Caki2 (cell line): ENCODE measurements around the gene IRF8. TPM values are rescaled to one million over a fixed set of nuclear protein-coding genes. Genes with fewer than 3 reads are reported as not detected.
"Not testable (repeated sequence)": the region's sequence is repeated elsewhere in the genome, so short reads cannot be mapped to it uniquely, and the experiment has no call there.

Source experiments
- DNase-seq: peaks from one replicate; pipeline ENCODE4 v3.0.0-alpha.2; 2015; ENCODE audit warnings: low read depth
- in situ Hi-C: cut with HindIII; loops from 2 replicates; pipeline ENCODE4 v1.10.0; 2016; ENCODE audit warnings: low sequenced_read_pairs, low pct_unique_long_range_greater_than_20kb, mixed read lengths
- total RNA-seq: library from RNA; depleted of rRNA; stranded (reverse); fragments of >200 nt; shearing (Covaris generic); gene quantifications from 2 replicates; pipeline ENCODE4 v1.2.3, GENCODE V29; 2014; ENCODE audit warnings: low replicate concordance

The IRF8 gene
- total RNA-seq, 1 experiment from 2014 or later, result 5.4 TPM

DNA sequence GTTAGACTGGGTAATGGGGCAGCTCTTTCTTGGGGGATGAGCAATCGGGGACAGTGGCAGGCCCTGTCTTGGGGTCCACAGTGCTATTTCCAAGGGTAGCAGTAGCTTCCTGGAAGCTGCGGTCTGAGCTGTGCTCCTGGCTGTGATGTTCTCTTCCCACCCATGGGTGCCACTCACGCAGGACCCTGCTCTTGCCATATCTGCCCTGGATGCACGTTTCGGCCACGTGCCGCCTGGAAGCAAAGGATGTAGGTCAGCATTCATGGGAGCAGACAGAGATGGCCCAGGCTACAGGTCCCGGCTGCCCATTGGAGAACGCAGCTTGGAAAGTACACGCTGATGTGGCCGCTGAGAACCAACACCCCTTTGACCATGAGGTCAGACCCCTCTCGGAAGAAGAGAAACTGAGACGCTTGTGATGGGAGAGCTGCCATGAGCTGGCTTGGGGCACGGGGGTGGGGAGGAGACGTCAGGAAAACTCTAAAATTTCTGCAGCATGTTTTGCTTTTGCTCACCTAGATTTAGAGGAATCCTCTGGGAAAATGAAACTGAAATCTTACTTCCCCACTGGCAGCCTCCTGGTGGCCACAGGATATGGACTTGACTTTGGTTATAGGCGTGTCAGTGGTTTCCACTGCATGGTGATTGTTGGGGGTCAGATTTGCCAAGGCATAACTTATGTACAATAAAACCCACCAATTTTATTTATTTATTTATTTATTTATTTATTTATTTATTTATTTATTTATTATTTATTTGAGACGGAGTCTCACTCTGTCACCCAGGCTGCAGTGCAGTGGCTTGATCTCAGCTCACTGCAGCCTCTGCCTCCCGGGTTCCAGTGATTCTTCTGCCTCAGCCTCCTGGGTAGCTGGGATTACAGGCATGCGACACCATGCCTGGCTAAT, 36.2 kb upstream of the IRF8 start:
- DNase-seq, result no peak
- in situ Hi-C loops, result no loop called here

DNA sequence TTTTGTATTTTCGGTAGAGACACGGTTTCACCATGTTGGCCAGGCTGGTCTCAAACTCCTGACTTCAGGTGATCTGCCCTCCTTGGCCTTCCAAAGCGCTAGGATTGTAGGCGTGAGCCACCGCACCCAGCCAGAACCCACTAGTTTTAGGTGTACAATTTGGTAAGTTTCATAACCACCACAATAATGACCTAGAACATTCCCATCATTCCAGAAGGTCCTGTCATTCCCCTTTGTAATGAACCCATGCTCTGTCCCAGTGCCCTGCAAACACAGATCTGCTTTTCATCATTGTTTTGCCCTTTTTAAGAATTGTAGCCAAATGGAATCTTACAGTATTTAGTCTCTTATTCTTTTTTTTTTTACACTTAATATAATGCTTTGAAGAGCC, 35.6 kb upstream of the IRF8 start:
- DNase-seq, result no peak
- in situ Hi-C loops, result no loop called here

DNA sequence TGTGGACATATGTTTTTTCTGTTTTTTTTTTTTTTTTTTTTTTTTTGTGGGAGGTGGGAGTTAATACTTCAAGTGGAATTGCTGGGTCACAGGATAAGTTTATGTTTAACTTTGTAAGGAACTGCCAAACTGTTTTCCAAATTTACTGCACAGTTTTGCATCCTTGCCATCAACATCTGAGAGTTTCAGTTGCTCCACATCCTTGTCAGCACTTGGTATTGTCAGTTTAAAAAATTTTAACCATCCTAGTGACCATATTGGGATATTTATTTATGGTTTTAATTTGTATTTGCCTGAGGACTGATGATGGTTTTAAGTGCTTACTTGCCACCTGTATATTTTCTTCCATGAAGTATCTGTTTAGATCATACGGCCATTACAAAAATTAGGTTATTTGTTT, 34.0 kb upstream of the IRF8 start:
- no peak for DNase-seq
- in situ Hi-C loops, result no loop called here

DNA sequence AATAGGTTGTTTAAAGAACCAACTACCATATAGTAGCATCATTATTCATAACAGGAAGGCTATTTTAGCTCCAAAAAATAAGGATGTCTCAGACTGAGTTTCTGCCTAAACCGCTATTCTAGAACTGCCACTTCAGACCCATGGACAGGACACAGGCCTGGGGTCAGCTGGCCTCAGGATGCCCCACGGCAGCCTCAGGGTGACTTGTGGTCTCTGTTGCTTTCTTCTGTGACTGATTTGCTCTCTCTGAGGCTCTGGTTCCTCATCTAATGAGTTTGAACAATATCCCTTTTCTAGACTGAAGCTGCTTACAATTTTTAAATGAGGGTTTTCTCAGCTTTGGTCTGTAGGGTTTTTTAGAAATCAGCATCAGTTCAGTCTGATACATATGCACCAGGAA, 31.8 kb upstream of the IRF8 start:
- in situ Hi-C loops, result no loop called here

DNA sequence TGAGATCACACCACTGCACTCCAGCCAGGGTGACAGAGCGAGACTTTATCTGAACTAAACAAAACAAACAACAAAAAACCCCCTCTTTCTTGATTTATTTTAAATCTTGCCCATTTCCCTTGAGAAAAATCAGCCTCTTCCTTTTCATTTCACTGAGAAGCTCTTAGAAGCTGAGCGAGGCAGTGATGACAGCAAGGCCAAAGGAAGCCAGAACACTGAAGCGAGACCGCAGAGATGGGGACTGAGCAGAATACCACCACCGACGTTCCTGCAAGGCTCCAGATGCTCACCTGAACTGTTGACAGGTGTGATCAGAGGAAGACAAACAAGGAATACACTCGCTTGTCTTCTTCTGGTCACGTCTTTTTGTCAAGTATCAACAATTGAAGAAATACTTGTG, 30.5 kb upstream of the IRF8 start:
- no peak for DNase-seq
- in situ Hi-C loops, result no loop called here

More for the DNA sequence above, 31.8 kb upstream of the IRF8 start:
- DNase-seq, result no peak

DNA sequence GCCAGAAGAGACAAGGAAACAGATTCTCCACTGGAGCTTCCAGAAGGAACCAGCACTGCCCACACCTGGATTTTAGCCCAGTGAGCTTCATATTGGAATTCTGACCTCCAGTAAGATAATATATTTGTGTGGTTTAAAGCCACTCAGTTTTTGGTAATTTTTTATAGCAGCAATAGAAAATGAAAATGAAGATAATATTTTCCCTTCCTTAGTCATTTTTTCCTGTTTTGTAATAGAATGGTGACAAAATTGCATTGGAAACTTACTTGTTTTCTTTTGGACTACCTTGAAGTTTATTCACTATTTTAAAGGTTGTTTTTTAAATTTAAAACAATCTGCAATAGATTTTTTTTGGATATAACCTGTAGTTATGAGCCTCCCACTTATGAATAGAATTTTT, 29.8 kb upstream of the IRF8 start:
- no peak for DNase-seq
- in situ Hi-C loops, result no loop called here

DNA sequence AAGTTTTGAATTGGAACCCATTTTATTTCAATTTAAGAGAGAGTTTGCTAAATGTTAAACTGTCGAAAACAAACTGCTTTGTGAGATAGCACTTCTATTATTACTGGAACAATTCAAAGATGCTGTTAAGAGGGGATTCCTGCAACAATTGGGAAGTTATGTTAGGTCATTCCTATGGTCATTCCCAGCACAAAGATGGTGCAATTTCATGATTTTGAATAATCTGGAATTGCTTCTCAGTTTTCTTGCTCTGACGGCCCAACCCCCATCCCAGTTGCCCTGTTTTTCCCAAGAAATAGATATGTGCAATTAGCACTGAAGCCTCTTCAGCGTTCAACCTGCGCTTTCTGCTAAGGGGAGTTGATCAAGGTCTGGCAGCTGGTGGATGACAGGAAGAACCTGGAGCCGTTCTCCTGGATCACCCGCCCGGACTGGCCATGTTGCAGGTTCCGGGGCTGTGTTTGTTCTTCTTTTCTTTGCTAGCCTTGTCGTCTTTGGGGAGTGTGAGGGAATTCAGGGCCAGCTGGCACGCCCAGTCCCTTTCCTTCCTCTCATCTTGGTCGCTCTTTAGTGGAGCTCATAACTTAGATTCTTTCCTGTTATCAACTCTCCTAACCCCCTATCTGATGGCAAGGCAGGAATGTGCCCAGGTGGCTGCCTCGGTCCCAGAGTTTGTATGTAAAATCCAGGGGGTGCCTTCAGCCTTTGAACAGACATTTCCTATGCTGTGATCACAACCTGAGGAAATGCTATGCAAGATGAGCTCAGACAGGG, 29.0 kb upstream of the IRF8 start:
- in situ Hi-C loops, result no loop called here
- DNase-seq, result no peak

DNA sequence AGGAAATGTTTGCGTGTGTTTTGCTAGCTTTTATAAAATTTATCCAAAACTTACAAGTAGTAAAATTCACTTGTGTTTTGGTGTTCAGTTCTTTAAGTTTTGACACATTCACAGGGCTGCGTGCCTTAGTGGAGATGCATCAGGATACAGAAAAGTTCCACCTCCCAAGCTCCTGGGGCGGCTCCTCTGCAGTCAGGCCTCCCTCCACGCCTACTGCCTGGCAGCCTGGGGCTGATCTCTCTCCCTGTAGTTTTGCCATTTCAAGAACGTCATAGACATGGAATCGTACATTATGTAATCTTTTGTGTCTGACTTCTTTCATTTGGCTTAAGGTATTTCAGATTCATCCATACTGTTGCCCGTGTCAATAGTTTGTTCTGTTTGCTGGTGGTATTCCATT, 27.2 kb upstream of the IRF8 start:
- DNase-seq, result no peak
- in situ Hi-C loops, result no loop called here

DNA sequence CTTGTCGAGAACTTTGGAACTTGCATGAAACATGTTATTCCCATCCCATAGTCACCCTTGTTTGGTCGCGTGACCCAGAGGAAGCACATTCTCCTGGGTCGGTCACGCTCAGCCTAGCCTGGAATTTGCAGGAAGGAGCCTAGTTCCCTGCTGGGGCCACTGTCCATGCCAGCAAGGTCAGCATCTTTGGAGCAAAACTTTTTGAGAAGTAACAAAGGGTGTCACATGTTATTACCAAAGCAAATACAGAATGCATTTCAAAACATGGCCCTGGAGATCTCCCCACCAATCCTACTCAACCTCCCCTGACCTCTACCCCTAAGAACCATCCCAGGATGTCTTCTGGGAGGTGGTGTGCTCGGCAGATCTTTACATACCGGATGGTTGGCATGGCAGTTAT, 26.2 kb upstream of the IRF8 start:
- DNase-seq, result no peak
- in situ Hi-C loops, result no loop called here

DNA sequence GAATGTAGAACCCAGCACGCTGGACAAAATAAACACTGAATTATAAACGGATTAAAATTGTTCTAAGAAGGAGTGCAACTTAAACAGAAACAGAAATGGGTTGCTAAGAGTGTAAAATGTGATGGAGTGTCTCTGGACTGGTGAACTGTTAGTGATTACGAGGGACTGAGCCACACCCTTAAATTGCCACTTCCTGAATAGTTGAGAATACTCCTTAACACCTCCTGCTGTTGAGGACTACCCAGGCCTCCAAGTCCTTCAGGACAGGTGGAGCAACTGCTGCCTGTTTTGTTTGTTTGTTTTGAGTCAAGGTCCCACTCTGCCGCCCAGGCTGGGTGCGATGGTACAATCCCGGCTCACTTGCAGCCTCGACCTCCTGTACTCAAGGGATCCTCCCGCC, 25.8 kb upstream of the IRF8 start:
- no peak for DNase-seq
- in situ Hi-C loops, result no loop called here

DNA sequence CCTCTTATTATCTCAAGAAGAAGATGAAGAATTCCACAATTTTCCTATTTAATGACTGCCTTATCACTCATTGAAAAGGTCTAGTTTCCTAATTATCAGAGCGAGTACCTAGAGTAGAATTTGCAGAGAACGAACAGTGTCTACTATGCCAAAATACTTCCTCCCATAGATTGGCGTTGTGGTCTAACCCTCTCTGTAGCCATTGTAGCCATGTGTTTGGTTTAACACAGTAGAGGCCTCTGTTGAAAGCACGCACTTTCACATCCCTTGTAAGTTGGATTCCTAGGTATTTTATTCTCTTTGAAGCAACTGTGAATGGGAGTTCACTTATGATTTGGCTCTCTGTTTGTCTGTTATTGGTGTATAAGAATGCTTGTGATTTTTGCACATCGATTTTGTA, 24.9 kb upstream of the IRF8 start:
- in situ Hi-C loops, DNase-seq: not testable (repeated sequence)

DNA sequence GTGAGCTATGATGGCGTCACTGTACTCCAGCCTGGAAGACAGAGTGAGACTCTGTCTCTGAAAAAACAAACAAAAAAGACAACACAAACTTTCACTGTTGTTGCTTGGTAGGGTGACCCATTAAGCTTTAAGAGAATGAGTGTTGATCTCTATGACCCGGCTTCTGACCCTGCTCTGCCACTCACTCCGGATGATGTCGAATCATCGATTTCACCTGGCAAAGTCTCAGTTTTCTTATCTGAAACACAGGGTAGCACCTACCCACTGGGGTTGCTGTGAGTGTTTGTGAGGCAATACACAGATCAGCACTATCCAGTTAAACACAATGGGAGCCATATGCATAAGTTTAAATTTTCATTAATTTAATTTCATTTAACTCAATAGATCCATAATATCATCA, 20.6 kb upstream of the IRF8 start:
- no peak for DNase-seq
- in situ Hi-C loops, result no loop called here

DNA sequence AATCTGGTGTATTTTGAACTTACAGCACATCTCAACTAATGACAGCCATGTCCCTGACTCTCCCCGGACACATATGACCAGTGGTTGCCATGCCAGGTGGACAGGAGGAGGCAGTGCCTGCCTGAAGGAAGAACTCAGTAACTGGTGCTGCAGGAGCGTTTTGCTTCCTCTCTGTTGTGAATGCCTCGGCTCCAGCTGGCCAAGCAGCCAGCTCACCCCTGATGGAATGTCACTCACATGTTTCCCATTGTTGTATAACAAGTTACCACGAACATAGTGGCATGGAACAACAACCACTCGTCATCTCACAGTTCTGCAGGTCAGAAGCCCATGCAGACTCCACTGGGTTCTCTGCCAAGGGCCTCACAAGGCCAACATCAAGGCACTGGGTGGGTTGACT, 20.1 kb upstream of the IRF8 start:
- in situ Hi-C loops, result no loop called here
- DNase-seq, result peak; percentile 77

DNA sequence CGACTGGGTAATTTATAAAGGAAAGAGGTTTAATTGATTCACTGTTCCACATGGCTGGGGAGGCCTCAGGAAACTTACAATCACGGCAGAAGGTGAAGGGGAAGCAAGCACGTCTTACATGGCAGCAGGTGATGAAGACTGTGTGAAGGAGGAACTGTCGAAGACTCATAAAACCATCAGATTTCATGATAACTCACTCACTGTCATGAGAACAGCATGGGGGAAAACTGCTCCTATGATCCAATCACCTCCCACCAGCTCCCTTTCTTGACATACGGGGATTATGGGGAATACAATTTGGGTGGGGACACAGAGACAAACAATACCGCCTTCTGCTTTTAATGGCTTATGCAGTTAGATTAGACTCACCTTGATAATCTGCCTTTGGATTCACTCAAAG, 19.4 kb upstream of the IRF8 start:
- in situ Hi-C loops, result no loop called here

DNA sequence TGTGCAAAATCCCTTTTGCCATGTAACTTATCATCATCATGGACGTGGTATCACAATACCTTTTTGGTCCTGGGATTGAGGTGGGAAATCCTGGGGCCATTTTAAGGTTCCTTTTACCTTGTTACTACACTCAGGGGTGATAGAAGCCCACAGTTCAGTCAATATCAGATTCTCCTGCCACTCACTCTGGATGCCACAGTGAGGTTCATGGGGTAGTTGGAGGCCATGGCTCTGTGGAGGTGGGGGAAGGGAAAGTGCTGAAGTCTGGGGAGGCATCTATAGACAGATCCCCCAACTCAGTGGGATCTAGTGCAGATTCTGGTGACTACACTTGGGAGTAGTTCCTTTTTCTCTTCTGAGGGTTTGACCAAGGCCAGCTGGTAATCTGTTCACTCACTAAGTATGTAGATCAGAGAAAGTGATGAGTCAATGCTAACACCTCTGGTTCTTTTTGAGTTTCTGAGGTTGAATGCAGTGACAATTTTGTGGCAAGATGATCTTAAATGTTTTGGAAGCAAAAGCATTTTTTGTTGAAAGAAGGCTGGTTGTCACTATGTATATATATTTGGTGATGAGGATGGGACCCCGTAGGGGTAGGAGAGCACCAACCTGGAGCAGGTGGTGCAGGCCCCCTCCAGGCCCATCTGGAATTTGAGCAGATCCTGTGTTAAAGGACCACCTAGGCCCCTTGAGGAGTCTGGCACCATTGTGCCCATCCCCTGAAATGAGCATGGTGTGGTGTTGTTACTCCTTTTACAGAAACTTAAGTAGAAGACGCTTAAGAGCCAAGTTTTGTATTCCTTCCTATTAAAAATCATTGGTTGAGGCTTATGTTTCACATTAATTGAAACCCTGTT, 18.8 kb upstream of the IRF8 start:
- no peak for DNase-seq
- in situ Hi-C loops, result no loop called here

More for the DNA sequence above, 19.4 kb upstream of the IRF8 start:
- no peak for DNase-seq

DNA sequence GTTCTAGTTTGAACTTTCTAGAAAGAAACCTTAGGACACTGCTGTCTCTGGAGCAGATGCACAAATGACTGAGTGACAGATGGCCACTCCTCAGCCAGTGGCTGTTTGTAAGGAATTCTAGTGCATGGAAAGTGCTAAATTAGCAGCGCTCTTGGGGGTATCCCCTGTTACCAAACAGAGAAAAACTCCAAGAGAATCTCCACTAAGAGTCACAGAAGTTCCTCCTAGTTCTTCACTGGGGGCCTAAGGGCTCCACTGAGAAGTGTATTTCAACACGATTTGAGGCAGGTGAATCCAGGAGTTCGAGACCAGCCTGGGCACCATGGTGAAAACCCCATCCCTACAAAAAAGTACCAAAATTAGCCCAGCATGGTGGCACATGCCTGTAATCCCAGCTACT, 18.1 kb upstream of the IRF8 start:
- DNase-seq, result no peak
- in situ Hi-C loops, result no loop called here

DNA sequence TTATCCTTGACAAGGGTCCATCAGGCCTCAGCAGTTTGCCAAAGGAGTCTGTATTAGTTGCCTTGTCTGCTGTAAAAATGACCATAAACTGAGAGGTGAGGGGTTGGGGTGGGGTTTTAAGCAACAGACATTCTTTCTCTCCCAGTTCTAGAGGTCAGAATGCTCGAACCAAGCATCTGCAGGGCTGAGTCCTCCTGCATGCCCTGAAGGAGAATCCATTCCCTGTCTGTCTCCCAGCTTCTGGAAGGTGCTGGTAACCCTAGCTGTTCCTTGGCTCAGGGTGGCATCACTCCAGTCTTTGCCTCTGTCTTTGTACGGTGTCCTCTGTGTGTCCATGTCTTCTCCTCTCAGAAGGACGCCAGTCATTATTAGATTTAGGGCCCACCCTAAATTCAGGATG, 17.5 kb upstream of the IRF8 start:
- no peak for DNase-seq
- in situ Hi-C loops, result no loop called here

DNA sequence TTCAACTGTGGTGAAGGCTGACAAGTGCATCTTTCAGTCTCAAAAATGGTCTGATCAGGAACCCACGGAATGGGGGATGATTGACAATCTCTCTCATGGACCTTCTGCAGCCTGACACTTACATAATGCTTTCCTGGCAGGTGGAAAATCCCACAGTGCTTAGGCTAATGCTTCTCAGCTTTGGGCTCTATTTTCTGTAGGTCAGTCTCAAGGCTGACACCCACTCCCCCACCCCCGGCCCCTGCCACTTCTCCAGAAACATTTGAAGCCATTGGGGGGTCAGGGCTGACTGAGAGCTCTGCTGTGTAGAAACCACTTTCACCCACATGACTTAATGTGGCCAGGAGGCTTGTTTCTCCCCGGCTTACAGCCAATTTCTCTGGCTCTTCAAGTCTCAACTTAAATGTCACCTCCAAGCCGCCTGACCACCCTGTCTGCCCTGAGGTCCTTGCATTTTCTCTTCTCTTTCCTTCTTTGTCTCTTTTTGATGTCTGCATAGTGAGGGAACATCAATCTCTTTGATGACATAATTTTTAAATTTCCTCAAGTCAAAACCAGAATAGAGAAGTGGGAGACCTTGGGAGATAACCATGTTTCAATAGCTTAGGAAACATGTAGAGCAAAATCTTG, 16.7 kb upstream of the IRF8 start:
- in situ Hi-C loops, result no loop called here

More for the DNA sequence above, 16.7 kb upstream of the IRF8 start:
- no peak for DNase-seq
